Liver (tissue), 3 donors: ENCODE results near the gene TPD52L1.

Experiments used
- EGR1 ChIP-seq, 2 donors: IDR thresholded peaks; 2 replicates each; pipeline ENCODE4 v1.6.1; 2016 to 2018; ENCODE audit warnings: antibody characterized with exemption in 2 of 2, low read depth in 2 of 2
- JUND ChIP-seq, 2 donors: IDR thresholded peaks; 2 replicates each; pipeline ENCODE4 v1.6.1; 2016; ENCODE audit warnings: antibody characterized with exemption in 2 of 2
- SP1 ChIP-seq: IDR thresholded peaks from 2 replicates; pipeline ENCODE4 v1.6.1; 2018; ENCODE audit warnings: antibody characterized with exemption, mild to moderate bottlenecking
- TAF1 ChIP-seq: conservative IDR thresholded peaks from 2 replicates; pipeline ENCODE4 v1.6.1; 2016; ENCODE audit warnings: antibody characterized with exemption, mild to moderate bottlenecking
- YY1 ChIP-seq: IDR thresholded peaks from 2 replicates; pipeline ENCODE4 v1.6.1; 2016; ENCODE audit warnings: antibody characterized with exemption, mild to moderate bottlenecking
- TF ChIP-seq, protein P1 (sequence below): IDR thresholded peaks from 2 replicates; pipeline ENCODE4 v1.6.1; 2016; ENCODE audit warnings: antibody characterized with exemption
- TF ChIP-seq, protein P2 (sequence below): fragments of 150-350 bp; IDR thresholded peaks from 2 replicates; pipeline ENCODE4 v1.5.1; 2017; ENCODE audit warnings: improper control_type of control experiment, low read depth, low read length; ENCODE audit not compliant: missing input control
- TF ChIP-seq, protein P3 (sequence below): IDR thresholded peaks from 2 replicates; pipeline ENCODE4 v1.6.1; 2016; ENCODE audit warnings: antibody characterized with exemption
- TF ChIP-seq, protein P4 (sequence below): IDR thresholded peaks from 2 replicates; pipeline ENCODE4 v1.6.1; 2016; ENCODE audit warnings: antibody characterized with exemption, mild to moderate bottlenecking
- donor health status: healthy.
- donor health status: healthy.

DNA sequence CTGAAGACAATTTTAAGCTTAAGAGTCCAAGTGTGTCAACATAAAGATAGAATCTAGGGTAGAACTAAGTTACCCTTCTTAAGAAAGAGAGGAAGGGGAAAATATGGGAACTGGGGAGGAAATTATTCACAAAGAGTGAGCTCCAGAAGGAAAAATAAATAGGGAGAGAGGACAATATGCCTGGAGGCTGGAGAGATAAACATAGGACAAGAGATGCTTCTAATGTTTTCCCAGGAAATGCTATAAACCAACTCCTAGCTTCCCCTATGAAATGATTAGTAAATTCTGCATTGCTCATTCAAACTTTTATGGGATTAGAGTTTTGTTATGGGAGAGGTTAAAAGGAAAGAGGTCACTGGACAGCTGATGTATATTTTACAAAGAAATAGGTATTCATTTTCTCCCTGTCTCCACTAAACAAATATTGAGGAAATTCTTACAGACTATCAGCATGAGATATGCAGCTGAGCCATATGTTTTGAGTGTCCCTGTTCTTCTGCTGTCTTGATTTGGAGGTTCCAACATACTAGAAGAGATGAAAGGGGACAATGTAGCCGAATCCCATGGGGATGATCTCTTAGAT, 22.0 kb downstream of the TPD52L1 start:
- TF ChIP-seq, protein P1, sequence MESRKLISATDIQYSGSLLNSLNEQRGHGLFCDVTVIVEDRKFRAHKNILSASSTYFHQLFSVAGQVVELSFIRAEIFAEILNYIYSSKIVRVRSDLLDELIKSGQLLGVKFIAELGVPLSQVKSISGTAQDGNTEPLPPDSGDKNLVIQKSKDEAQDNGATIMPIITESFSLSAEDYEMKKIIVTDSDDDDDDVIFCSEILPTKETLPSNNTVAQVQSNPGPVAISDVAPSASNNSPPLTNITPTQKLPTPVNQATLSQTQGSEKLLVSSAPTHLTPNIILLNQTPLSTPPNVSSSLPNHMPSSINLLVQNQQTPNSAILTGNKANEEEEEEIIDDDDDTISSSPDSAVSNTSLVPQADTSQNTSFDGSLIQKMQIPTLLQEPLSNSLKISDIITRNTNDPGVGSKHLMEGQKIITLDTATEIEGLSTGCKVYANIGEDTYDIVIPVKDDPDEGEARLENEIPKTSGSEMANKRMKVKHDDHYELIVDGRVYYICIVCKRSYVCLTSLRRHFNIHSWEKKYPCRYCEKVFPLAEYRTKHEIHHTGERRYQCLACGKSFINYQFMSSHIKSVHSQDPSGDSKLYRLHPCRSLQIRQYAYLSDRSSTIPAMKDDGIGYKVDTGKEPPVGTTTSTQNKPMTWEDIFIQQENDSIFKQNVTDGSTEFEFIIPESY: no peak
- TF ChIP-seq, protein P2, sequence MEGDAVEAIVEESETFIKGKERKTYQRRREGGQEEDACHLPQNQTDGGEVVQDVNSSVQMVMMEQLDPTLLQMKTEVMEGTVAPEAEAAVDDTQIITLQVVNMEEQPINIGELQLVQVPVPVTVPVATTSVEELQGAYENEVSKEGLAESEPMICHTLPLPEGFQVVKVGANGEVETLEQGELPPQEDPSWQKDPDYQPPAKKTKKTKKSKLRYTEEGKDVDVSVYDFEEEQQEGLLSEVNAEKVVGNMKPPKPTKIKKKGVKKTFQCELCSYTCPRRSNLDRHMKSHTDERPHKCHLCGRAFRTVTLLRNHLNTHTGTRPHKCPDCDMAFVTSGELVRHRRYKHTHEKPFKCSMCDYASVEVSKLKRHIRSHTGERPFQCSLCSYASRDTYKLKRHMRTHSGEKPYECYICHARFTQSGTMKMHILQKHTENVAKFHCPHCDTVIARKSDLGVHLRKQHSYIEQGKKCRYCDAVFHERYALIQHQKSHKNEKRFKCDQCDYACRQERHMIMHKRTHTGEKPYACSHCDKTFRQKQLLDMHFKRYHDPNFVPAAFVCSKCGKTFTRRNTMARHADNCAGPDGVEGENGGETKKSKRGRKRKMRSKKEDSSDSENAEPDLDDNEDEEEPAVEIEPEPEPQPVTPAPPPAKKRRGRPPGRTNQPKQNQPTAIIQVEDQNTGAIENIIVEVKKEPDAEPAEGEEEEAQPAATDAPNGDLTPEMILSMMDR: no peak
- no peak for TF ChIP-seq EGR1 (IDR thresholded peaks at IDR 0.05; ENCODE audit: low read depth in 2 of 2)
- no peak for TF ChIP-seq YY1
- no peak for TF ChIP-seq JUND (IDR thresholded peaks at IDR 0.05)
- no peak for TF ChIP-seq TAF1
- TF ChIP-seq, protein P3, sequence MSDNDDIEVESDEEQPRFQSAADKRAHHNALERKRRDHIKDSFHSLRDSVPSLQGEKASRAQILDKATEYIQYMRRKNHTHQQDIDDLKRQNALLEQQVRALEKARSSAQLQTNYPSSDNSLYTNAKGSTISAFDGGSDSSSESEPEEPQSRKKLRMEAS: no peak
- TF ChIP-seq SP1: no peak
- TF ChIP-seq, protein P4, sequence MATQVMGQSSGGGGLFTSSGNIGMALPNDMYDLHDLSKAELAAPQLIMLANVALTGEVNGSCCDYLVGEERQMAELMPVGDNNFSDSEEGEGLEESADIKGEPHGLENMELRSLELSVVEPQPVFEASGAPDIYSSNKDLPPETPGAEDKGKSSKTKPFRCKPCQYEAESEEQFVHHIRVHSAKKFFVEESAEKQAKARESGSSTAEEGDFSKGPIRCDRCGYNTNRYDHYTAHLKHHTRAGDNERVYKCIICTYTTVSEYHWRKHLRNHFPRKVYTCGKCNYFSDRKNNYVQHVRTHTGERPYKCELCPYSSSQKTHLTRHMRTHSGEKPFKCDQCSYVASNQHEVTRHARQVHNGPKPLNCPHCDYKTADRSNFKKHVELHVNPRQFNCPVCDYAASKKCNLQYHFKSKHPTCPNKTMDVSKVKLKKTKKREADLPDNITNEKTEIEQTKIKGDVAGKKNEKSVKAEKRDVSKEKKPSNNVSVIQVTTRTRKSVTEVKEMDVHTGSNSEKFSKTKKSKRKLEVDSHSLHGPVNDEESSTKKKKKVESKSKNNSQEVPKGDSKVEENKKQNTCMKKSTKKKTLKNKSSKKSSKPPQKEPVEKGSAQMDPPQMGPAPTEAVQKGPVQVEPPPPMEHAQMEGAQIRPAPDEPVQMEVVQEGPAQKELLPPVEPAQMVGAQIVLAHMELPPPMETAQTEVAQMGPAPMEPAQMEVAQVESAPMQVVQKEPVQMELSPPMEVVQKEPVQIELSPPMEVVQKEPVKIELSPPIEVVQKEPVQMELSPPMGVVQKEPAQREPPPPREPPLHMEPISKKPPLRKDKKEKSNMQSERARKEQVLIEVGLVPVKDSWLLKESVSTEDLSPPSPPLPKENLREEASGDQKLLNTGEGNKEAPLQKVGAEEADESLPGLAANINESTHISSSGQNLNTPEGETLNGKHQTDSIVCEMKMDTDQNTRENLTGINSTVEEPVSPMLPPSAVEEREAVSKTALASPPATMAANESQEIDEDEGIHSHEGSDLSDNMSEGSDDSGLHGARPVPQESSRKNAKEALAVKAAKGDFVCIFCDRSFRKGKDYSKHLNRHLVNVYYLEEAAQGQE: no peak
